NOMO-1 (cell line): ENCODE data around the gene KRTAP5-1.
A peak's percentile ranks its signal among the peaks of the same experiment; 100 is the strongest.

Experiments
- DNase-seq, 2 experiments: peaks; one replicate each; lab custom pipeline; 2025; ENCODE audit not compliant: unreplicated experiment in 2 of 2; lab: John Stamatoyannopoulos, UW

KRTAP5-1 gene

DNA sequence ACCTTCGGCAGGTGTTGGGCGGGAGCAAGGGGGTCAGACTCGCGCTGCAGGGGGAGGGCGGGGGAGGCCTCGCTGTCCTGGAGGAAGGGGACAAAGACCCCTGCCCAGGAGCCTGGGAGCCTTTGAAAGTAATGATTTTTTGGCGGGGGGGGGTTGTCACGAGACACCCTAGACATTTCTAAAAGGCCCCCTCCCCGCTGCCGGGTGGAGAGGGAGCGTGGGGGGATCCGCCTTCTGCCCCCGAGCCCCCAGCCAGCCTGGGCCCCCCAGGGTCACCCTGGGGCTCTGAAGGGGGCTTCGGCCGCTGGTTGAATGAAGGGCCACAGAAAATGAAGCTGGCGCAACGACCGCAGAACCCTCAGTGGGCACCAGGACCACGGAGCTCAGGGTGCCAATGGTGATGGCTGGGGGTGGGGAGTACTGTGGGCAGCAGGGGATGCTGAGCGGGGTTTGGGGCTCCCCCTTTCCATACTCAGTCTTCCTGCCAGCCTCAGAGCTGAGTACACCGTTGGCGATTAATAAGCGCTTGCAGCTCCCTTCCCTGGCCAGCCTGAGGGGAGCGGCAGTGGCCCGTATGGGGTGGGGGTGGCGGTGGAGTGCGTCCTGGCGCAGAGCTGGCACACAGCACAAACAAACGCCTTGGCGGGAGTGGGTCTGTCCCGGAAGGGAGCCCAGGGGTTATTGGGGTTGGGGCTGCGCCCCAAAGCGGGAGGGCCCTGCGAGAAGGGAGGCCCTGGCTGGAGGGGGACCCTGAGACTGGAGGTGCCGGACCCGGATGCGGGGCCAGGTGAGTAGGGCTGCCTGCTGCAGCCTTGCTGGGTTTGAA lies 11.8 kb downstream of the KRTAP5-1 start:
- no peak for DNase-seq

- peak; percentile 50 to 64 for DNase-seq
These were observed 12.6 kb downstream of the KRTAP5-1 start, which contains the start of gene DUSP8 for GRCh38 chr11:1572197-1573076. Gene DUSP8, minus strand, starts transcription at chr11:1572271. Its CDS starts 6,445 bp downstream, at chr11:1565826.

- no peak for DNase-seq
These were observed 13.3 kb downstream of the KRTAP5-1 start for GRCh38 chr11:1571760-1572196.

- DNase-seq: no peak
These were observed 14.0 kb downstream of the KRTAP5-1 start for GRCh38 chr11:1570896-1571759.

DNA sequence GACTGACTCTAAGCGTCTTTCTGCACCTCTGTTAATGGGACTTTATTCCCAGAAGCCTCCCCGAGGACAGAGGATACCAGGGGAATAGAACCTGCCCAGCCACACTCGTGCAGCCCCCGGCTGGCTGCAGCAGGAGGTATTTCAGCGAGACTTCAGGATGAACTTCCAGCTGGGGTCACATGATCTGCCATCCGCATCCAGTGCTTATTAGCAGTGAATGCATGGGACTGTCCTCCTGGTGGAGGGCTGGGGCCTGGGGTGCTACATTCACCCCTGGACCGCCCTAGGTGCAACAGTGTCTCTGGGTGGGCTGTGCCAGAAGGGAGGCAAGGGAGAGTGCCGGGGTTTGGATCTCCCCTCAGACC lies 14.6 kb downstream of the KRTAP5-1 start:
- no peak for DNase-seq

DNA sequence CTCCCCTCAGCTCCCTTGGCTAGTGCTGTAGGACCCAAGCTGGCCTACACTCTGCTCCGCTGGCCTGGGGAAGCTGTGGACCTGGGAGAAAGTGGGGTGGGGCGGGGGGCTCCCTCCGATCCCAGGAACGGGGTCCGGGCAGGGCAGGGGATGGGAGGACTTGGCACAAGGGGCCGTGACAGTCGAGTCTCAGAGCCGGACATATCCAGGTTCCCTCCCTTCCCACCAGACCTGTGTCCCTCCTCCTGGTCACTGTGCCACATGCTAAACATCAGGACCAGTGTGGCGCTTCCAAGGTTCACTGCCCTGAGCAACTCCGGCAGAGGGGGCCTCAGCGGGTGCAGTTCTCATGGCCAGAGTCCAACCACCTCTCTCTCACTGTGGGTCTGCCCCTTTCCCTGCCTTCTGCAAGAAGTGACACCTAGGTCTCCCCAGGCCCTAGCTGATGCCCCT lies 15.1 kb downstream of the KRTAP5-1 start:
- DNase-seq: no peak

DNA sequence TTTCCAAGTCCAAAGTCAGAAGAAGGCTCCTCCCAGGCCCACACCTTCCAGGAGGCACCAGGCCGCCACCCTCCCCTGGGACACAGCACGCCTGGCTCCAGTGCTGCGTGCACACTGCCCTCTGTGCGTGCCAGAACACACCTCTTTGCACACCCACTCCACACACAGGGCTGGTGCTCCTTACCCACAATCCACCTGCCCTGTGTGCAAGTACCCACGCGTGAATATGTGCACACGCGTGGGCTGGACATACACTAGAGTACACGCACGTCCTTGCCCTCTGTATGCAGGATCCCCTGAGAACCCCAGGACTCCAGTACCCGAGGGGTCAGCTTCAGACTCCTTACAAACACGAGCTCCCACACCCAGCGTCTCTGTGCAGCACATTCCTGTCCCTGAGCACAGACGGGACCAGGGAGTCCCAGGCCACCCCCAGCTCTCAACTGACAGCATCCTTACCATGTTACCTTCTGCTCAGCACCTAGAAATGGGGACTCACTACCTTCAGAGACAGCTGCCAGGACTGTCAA lies 15.8 kb downstream of the KRTAP5-1 start:
- DNase-seq: no peak

DNA sequence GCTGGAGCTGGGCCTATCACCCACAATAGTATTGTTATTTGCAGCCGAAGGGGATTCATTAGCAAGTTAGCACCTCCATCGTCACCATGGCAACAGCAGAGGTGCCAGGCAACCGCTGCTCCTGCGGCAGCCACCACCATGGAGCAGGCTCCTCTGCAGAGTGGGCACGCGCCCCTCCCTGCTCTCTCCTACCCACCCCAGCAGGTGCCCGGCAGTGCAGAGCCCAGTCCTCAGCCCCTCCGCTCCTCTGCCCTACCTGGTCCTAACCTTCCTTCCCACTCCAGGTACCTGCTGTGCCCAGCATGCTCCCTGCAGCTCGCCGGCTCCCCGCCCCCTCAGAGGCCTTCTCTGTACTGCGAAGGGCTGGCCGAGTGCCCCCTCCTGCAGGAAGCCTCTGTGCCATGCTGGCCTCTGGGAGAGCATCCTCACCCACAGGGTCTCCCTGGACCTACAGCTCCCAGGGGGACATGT lies 16.6 kb downstream of the KRTAP5-1 start:
- no peak for DNase-seq

DNA sequence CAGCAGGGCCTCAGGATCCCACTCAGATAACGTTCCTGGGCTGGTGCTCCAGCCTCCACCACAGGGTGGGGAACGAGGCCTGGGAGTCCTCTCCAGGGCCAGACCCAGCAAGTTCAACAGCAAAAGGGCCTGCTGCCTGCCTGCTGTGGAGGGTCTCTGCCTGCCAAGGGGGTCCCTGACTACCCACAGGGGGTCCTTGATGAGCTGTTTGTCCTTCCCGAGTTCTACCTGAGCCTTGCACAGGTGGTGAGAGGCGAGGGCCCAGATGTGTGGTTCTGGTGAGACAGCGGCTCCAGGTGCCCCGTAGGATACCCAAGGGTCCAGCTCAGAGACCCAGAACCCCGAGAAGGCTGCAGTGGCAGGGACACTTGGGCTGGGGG lies 17.4 kb downstream of the KRTAP5-1 start:
- DNase-seq: no peak

DNA sequence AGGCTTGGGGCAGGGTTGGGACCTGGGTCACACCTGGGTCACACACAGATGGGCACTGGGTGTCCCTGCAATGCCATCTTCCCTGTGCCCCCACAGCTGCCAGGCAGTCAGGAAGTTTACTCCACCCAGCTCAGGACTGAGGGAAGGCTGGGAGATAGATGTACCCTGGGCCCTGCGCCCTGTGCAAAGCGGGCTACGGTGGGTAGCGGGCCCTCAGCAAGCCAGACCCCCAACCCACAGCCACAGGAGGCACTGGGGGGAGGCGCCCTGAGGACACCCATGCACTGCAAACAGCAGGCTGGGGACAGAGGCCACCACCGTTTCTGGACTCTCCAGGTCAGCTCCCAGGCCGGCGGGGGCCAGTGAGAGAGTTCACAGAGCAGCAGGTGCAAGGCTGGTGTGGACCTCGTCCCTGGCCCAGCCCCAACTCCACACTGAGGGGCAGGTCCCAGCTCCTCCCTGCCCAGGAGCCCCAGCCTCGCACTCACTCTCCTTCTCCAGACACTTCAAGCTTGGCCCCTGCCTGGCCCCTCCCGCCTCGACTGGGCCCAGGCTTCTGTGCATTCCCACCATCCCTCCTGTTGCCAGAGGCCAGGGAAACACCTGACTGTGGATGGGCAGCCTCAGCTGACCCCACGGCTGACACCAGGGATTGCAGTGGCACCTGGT lies 17.9 kb downstream of the KRTAP5-1 start:
- no peak for DNase-seq

GRCh38 chr11:1566381-1567051 lies 18.6 kb downstream of the KRTAP5-1 start:
- DNase-seq: no peak

- no peak for DNase-seq
These were observed 19.2 kb downstream of the KRTAP5-1 start for GRCh38 chr11:1565904-1566247.

- no peak for DNase-seq
These were observed 19.7 kb downstream of the KRTAP5-1 start for GRCh38 chr11:1565173-1565903.

- DNase-seq: no peak
These were observed 20.4 kb downstream of the KRTAP5-1 start for GRCh38 chr11:1564535-1565172.

GRCh38 chr11:1563697-1564534 lies 21.2 kb downstream of the KRTAP5-1 start:
- DNase-seq: no peak

GRCh38 chr11:1563149-1563638 lies 21.9 kb downstream of the KRTAP5-1 start:
- no peak for DNase-seq

- no peak for DNase-seq
These were observed 22.5 kb downstream of the KRTAP5-1 start for GRCh38 chr11:1562469-1563148.
